ENCODE data around the gene DOC2B.
"Not testable (repeated sequence)": the region's sequence is repeated elsewhere in the genome, so short reads cannot be mapped to it uniquely, and the experiment has no call there.

DOC2B gene

DNA sequence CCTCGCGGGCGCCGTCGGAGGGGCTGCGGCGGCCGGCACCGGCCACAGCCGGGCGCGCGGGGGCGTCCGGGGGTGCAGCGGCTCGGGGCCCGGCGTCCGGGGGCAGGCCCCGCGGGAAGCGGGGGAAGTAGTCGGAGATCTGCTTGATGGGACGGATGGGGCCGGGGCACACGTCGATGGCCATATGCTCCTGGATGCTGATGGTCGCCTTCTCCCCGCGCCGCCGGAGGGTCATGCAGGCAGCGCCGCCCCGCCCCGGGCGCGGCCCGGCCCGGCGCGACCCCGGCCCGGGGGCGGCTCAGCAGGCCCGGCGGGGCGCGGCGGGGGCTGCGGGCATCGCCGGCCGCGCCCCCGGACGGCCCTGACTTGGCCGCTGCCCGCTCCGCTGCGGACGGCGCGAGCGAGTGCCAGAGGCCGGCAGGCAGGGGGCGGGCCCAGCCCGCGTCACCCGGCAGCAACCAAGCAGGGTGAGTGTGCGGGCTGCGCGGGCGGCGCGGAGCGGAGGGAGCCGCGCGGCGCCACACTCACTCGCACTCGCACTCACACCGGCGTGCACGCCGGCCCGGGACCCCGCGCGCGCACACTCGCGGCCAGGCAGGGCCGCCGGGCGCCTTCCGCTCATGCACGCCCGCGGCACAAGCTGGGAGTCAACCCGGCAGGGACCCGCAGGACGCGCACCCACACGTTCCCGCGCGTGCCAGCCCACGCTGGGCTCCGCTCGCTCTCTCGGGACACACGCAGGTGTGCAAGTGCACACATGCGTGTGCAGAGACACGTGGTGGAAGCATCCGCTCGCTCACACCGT lies at the start of gene DOC2B:
DOC2B (minus strand) TSS at position 406 of the 805 bp plus-strand sequence; CDS start at position 235, 171 bp downstream.
- peak; percentile 22 for DNase-seq (ENCODE audit: low spot score)

DNA sequence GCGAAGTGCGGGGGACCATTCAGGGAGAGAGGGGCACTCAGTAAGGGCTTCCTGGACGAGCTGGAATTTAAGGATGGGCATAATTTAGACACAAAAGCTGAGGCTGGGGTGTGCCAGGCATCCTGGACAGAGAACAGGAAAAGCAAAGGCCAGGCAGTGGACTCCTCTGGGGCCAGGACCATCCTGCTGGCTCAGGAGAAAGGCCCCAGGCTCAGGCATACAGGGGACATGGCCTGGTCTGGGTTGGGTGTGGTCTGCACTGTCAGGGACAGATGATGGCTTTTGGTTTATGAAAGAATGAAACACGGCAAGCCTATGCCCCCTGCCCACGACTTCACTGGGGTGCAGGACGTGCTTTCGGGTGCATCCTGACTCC lies 48.9 kb upstream of the DOC2B start:
- no peak for DNase-seq (ENCODE audit: low spot score)

DNA sequence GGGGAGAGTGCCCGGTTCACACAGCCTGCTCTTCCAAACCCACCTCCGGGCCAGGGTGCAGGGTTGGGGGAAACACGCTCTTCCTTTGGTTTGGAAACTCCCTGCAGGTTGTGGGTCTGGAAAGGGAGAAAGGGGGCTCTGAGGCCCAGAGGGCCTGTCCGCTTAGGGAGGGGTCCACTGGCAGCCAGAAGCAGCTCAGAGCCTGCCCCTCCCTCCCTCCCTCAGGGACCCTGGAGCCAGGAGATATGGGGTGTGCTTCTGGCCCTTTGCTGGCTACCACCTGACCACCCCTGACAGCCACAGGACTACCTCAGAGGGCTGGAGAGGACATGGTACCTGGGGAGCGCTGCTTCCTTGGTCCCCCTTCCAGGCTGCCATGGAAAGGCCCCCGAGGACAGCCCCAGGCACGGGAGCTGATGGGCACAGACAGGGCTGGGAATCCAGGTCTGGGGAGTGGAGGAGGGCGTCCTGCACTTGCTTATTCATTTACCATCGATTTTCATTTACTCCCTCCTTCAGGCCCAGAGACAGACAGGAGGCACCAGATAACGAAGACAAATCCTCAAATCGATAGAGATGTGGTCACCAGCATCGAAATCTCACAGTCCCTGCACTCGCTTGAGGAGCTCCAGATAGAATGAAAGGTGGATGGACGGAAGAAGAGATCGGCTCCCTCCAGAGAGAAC lies 48.4 kb upstream of the DOC2B start:
- no peak for DNase-seq (ENCODE audit: low spot score)

DNA sequence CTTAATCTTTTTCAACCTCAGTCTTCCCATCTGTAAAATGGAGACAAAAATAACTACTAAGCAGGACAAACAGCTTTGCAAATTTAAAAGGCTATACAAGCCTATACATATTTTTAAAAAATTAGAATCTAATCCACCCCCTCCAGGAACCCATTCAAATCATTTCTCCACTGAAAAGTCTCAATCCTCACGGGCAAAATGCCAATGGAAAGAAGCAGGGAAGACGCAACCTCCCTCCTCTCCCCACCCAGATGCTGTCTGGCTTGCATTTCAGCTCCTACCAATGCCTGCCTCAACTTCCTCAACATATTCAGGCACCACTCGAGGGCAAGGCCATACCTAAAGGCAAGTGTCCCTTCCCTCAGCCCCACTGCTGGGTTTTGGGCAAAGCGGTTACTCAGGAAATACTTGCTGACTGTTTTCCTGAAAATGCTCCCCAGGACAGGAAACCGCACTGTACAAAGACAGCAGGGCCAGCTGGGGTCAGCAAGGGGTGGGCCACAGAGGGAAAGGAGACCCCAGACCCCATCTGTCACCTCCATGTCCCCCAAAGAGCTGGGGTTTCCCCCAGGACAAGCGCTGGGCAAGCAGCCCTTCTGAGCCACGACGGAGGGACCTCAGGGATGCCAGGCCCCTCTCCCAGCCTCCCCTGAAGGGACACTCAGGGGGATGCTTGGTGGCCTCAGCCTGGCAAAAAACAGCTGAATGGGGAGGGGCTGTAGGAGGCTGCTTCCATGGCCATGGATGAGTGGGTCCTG lies 47.7 kb upstream of the DOC2B start:
- DNase-seq (ENCODE audit: low spot score), result no peak

DNA sequence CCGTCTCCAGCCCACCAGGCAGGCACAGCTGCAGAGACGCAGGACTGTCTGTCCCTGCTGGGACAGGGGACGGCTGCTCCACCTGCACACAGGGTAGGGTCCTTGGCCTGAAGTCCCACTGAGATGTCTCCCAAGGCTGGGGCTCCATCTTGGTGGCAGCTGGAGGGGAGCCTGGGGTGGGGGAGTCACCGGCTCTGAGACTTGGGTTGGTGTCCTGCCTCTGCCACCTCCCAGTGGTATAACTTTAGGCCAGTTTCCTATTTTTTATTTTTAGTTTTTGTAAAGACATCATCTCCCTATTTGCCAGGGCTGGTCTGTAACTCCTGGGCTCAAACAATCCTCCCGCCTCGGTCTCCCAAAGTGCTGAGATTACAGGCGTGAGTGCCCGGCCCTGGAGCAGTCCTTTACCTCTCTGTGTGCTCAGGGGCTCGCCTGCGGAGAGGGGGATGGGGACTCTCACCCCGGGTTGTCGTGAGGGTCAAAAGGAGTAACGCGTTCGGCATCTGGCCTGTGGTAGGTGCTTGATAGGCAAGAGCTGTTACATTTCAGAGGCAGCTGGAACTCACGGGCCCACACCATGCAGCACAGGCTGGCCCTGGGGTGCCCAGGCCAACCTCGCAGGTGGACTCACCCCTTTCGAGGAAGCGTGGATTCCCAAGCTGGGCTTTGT lies 46.6 kb upstream of the DOC2B start:
- DNase-seq (ENCODE audit: low spot score), result no peak

DNA sequence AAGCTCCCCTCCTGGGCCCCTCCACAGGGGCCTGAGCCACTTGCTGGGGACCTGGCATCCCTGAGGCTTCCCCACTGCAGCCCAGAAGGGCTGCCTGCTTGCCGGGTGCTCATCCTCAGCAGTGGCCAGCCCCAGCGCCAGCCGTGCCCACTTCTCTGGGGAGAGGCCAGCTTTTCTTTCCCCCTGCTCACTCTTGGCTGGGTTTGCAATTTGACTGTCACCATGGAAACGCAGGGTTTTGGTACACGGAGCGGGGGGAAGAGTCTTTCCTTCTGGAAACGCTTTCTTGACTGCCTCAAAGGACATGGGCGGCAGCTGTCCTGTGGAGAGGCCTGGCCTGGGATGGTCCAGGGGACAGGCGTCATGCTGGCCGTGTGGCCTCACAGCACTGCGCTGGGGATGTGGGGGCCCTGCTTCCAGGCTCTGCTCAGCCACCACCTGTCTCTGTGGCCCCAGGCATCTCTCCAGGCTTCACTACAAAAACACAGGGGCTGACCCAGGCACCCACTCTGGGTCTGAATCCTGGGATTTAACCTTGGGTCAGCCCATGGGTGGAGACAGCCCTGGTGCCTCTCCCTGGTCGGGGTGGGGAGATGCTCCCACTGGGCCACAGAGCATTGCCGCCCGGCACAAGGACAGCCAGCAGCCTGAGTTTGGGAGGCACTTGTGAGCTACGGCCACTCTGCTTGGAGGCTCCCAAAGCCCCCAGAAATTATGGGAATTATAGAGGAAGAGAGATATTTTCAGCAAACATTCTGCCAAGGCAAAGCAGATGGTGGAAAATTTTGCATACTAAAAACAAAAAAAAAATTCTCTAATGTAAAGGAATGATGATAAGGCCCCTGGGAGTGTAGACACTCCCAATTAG lies 45.9 kb upstream of the DOC2B start:
- DNase-seq (ENCODE audit: low spot score), result peak; percentile 57

GRCh38 chr17:226108-227077 lies 44.9 kb upstream of the DOC2B start:
- DNase-seq (ENCODE audit: low spot score), result no peak

- DNase-seq (ENCODE audit: low spot score), result no peak
Measured at GRCh38 chr17:225551-225950, 44.1 kb upstream of the DOC2B start.

DNA sequence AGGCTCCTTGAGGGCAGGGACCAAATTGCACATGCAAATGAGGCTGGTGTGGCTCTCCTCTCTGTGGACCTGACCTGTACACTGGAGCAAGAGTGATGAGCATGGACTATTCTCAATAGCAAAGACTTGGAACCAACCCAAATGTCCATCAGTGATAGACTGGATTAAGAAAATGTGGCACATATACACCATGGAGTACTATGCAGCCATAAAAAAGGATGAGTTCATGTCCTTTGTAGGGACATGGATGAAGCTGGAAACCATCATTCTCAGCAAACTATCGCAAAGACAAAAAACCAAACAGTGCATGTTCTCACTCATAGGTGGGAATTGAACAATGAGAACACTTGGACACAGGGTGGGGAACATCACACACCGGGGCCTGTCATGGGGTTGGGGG lies 43.1 kb upstream of the DOC2B start:
- not testable (repeated sequence) for DNase-seq (ENCODE audit: low spot score)

- no peak for DNase-seq (ENCODE audit: low spot score)
Measured at GRCh38 chr17:223723-224471, 42.4 kb upstream of the DOC2B start.

DNA sequence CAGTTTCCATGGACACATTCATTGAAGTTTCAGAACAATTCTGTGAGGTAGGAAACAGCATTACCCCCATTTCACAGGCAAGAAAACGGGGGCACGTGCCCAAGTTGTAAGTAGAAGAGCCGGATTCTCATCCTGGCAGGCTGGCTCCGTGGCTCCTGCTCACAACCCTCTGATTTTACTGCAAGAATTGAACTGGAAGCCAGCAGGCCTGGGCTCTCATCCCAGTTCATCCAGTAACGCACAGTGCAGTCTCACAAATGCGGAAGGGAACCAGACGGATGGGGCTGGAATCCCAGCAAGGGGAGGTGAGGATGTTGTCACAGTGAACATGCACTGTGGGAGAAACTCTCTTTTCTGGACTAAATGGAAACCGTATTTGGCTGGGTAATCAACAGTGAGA lies 40.7 kb upstream of the DOC2B start:
- DNase-seq (ENCODE audit: low spot score), result peak; percentile 43

DNA sequence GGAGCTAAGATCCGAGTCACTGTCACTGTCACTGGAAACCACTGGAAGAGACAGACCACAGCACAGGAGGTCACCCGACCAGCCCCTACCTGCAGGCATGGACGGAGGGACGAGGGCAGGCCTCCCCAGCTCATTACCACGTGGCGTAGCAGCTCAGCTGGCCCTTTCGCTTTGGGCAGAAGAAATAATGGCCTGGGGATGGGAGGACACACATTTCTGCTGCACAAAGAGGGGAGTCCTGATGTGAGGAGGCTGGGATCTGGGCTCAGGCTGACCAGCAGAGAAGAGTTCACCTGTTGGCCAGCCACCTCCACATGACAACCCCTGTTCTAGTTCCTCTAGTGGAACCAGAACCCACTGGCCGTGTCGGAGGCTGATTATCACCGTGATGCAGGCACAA lies 38.2 kb upstream of the DOC2B start:
- DNase-seq (ENCODE audit: low spot score), result no peak

DNA sequence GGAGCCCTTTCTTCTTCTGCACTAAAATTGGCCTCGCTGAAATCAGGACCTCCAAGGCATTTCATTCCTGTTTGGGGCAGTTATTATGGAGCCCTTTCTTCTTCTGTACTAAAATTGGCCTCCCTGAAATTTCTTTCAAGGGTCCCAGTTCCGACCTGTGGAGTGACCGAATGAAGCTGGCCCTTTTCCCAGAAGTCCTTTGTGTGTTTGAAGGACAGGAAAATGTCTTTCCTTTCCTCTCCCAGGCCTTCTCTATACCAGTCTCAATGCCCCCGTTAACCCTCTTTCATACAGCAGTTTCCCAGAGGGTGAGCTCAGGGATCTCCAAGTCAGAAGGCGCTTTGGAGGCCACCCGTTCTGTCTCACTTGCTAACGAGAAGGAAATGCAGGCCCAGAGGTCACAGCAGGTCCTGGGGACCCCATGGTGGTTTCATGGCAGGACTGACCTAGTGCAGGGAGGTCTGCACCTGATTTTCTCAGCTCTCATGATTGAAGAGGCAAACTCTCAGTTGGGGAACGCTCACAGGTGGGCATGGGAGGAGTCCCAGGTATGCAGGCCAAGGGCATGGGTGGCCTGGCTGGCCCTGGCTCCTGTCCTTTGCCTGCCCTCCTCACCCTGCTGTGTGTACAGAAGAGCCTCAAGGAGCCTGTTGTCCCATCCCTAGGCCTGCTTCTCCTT lies 37.1 kb upstream of the DOC2B start:
- no peak for DNase-seq (ENCODE audit: low spot score)

GRCh38 chr17:216625-217024 lies 35.2 kb upstream of the DOC2B start:
- no peak for DNase-seq (ENCODE audit: low spot score)

GRCh38 chr17:215563-216478 lies 34.4 kb upstream of the DOC2B start:
- DNase-seq (ENCODE audit: low spot score), result not testable (repeated sequence)

DNA sequence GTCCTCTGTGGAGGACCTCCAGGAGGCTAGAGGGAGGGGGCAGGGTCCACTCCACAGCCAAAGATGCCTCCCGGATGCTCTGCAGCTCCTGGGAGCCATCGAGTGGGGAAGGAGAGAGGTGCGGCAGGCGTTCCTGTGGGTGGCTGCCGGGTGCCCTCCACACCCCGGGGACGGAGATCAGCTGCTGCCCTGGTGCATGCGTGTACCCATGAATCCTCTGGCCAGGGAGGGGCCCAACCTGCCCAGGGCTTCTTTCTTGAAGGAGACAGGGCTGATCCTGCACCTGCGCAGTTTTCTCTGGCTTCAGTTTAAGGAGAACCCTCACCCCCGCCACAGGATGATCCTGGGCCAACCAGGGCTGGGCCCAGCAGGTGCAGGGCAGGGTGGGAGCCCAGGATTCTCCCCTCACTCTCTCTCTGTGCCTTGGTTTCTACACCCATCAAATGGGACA lies 33.5 kb upstream of the DOC2B start:
- DNase-seq (ENCODE audit: low spot score), result no peak

GRCh38 chr17:213286-214105 lies 32.0 kb upstream of the DOC2B start:
- no peak for DNase-seq (ENCODE audit: low spot score)
